Measurements from ENCODE around the gene WIPF3.

Gene WIPF3, protein sequence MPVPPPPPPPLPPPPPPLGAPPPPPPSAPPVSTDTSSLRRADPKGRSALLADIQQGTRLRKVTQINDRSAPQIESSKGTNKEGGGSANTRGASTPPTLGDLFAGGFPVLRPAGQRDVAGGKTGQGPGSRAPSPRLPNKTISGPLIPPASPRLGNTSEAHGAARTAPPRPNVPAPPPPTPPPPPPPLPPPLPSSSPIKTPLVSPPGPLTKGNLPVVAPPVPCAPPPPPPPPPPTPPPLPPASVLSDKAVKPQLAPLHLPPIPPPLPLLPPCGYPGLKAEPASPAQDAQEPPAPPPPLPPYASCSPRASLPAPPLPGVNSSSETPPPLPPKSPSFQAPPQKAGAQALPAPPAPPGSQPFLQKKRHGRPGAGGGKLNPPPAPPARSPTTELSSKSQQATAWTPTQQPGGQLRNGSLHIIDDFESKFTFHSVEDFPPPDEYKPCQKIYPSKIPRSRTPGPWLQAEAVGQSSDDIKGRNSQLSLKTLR

GRCh38 chr7:29806208-29806994 is at the start of gene WIPF3:
TSS of gene WIPF3 (plus strand) at chr7:29806508. CDS start at chr7:29834725, 28,217 bp downstream.
- no peak for DNase-seq

DNA sequence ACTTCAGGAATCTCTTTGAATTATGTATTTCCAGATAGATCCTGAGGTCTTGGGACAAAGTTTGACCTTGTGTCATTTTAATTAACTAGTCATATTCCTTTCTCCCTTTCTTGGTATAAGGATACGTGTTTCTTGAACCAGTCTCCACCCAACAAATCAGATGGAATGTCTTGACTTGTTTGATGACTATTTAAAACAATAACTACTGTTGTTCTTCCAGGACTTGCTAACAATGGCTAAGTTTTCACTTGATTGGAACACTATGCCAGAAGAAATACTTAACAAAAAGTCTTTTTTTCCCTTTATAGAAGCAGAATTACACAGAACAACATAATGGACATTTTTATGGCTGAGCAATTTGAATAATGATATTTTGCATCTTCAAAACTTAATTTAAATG is 43.0 kb upstream of the WIPF3 start:
- DNase-seq, result no peak

GRCh38 chr7:29764227-29764626 is 42.1 kb upstream of the WIPF3 start:
- no peak for DNase-seq

DNA sequence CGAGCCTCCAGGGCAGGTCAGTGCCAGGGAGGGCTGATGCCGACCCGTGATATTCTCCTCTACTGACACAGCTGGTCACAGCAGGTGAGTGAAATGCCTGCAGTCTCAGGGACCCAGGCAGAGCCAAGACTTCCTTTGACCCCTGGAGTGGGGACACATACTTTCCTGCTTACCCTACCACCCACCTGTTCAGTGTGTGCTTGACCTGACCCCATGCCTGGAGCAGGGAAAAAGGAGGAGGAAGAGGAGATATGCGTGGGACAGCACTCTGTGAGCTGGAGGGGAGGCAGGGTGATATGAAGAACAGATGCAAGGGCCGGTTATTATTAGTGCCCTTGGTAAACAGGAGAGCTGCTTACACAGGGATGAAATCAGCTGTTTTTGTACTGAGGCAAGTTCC is 40.8 kb upstream of the WIPF3 start:
- DNase-seq, result no peak

DNA sequence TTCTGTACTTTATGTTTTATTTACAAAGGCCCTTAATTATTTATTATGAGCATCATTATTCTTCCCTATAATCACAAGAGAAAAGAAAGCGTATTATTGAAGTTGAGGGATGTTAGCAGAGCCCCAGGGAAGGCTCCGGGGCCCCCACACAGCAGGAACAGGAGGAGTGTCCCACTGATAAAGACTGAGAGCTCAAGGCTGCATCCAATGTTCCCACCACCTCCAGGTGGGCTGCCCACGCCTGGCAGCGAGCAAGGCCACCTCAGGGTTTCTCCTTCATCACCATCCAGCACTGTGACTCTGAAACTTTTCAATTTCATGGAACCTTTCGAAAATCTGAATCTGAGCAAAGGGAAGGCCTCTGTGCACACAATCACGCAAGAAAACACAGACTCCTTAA is 35.9 kb upstream of the WIPF3 start:
- DNase-seq, result no peak

DNA sequence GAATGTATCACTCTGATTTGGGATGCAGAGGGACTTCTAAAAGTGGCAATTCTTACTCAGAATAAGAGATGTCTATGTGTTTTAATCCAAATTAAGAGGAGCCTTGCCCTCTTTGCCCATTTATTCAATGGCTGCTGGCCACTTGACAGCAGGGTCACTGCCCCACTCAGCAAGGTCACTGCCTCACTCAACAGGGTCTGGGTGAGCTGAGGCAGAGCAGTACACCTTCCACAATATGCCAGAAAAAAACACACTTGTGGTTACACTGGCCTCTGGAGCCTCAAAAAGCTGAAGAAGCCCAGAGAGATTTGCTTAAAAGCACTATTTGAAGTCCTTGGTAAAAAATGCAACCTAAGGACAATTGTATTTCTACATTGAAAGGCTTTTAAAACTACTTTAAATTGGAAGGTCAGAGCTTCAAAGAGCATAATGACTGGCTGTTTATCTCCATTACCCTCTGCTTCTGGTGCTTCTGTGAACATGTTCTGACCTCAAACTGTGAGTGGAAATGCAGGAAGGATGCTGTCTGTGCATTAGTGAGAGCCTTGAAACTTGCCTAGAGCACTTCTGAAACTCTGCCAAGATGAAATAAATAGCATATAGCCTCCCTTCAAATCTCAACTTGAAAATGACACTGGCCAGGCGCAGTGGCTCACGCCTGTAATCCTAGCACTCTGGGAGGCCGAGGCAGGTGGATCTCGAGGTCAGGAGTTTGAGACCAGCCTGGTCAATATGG is 35.1 kb upstream of the WIPF3 start:
- no peak for DNase-seq

DNA sequence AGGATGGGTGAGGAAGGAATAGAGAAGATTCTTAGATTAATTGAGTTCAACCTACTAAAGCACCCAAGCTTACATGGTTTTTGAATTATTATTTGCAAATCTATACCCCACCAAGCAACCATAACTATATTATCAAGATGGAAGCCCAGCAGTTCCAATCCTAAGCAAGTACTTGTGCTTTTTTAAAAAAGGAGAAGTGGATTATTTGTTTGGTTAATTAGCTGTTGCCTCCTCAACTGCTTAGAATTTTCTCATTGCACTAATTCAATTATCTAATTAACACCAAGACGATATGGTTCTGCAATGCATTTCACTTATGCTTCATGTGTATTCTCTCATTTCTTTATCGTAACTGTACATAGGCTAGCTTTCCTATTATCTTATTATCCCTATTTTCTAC is 27.3 kb upstream of the WIPF3 start:
- DNase-seq, result no peak

DNA sequence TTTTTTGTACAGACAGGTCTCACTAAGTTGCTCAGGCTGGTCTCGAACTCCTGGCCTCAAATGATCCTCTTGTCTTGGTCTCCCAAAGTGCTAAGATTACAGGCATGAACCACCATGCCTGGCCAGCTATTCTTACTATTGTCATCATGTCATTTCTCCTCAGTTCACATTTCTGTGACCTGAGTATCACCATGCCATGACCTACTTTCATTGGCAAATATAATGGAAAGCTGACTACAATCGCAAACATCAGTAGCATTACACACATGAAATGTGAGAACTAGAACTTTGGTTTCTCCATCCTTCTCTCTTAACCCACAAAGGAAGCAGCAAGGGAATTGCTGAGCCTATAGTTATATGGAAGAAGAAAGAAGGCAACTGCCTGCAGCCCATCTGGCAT is 26.0 kb upstream of the WIPF3 start:
- DNase-seq, result no peak

DNA sequence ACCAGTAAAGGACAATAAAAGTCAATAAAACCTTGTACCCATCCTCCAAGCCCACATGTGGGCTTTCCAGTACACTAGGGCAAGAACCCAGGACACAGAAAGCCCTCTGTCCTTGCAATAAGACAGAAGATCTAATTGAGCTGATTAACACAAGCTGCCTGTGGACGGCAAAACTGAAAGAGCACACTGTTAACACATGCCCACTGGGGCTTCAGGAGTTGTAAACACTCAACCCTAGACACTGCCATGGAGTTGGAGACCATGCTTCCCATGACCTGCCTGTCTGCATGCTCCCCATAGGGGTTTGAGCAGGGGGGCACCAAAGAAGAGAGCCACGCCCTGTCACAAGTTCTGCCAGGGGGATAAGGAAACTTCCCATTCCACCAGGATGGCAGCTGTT is 22.6 kb upstream of the WIPF3 start:
- DNase-seq, result no peak

DNA sequence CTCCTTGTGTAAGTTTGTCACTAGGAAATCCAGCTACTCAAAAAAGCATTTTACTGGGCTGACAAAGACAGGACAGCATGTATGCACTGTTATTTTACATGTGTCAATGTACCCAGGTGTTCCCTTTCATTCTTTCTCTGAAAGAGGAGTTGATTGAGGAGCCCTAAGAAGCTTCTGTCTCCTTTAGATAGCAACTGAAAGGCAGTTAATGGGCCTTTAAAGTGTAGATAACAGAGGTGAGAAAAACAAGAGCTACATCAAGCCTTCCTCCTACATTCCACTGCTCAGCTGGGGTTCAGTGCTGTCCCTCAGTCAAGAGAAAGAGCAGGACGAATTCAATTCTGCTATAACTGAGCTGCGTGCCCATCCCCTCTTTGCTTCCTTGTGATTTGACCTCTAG is 12.8 kb upstream of the WIPF3 start:
- DNase-seq, result no peak

DNA sequence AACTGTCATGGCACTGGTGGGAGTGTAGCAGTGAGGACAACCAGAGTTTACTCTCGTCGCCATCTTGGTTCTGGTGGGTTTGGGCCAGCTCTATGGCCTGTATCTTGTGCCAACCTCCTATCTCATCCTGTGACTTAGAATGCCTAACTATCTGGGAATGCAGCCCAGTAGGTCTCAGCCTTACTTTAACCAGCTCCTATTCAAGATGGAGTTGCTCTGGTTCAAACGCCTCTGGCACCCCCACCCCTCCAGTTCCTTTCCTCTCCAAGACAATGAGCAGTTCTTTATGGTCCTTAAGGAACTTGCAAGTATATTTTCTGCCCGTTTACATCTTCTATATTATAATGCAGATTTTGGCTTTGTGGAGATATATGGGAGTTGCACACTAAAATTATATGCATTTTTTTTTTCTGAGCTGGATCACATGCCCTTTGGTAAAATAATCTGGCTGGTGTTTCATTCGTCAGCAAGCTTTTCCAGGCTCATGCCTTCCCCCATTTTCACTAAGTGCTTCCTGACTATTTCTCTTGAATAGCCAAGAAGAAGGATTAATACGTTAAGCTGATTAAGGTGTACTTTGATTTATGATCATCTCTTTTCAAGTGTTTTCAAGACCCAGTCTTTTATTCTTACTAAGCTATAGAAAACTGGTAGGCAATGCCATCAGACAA is 11.2 kb upstream of the WIPF3 start:
- DNase-seq, result no peak

DNA sequence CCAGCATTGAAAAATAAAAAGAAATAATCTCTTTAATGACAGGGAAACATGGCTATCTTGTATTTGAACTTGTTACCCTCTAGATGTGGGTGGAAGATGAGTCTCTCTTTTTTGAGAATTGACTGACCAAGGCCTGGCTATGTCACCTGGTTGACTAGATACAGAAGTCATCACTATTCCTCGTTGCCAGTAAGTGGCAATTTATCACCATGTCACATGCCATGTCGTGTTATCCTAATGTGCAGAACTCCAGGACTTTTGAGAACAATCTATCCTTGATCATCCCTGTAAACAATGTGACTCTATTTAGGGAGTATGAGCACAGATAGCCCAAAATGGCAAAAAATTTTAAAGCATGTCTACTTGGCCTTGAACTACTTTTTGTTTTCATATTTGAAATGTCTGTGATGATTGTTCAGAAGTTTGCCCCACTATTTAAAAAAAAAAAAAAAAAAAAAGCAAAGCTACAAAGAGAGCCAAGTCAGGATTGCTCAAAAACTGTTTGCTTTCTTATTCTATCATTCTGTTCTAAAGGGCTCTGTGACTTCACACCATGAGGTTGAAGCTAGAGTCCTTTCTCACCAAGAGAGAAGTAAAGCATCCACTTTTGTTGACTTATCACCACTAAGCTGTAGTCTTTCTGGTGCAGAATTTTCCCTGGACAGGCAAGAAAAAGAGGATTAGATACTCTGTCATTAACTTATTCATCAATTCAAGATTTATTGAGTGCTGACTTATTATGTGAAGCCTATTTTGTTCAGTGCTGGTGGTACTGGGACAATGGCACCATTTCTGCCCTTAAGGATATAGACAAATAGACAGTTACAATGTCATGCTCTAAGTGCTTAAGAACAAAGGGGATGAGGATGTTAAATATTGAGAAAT is 10.4 kb upstream of the WIPF3 start:
- DNase-seq, result no peak

DNA sequence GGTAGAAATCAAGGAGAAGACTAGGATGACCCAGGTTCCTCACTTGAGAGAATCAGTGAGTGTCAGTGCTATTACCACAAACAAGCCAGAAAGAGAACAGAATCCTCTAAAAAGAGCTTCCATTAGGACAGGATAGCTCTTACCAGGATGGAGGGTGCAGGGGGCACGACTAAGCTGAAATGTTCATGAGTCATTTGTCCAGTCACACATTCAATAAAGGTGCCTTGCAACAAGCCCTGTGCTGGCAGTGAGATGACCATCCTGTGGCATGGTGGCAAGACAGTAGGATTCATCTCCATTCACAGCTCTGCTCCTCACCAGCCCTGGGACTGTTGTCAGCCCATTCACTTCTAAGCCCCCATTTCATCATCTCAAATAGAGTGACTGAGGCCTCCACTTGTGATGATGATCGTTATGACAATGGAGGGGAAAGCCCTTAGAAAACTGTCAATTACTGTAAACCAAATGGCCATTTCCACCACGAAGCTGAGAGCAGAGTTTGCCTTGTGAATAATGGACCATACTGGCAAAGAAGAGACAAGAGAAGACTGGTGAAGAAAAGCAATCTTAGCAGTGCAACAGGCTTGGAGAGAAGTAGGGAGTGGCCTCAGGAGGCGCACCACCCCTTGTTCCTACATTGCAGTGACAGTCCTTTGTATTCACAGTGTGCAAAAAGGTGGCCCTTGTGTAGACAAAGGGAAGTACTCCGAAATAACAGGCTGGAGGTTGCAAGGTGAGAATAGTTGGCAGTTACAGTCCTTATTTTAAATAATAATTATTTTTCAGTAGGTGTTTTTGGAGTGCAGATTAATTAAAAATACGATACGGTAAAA is 9.0 kb upstream of the WIPF3 start:
- DNase-seq, result no peak

- no peak for DNase-seq
These were observed 7.9 kb upstream of the WIPF3 start for GRCh38 chr7:29798422-29798821.

- no peak for DNase-seq
These were observed 4.4 kb upstream of the WIPF3 start for GRCh38 chr7:29801929-29802328.

GRCh38 chr7:29805031-29805430 is 1.3 kb upstream of the WIPF3 start:
- DNase-seq, result no peak

- DNase-seq, result no peak
These were observed 461 bp upstream of the WIPF3 start for GRCh38 chr7:29805886-29806207.

DNA sequence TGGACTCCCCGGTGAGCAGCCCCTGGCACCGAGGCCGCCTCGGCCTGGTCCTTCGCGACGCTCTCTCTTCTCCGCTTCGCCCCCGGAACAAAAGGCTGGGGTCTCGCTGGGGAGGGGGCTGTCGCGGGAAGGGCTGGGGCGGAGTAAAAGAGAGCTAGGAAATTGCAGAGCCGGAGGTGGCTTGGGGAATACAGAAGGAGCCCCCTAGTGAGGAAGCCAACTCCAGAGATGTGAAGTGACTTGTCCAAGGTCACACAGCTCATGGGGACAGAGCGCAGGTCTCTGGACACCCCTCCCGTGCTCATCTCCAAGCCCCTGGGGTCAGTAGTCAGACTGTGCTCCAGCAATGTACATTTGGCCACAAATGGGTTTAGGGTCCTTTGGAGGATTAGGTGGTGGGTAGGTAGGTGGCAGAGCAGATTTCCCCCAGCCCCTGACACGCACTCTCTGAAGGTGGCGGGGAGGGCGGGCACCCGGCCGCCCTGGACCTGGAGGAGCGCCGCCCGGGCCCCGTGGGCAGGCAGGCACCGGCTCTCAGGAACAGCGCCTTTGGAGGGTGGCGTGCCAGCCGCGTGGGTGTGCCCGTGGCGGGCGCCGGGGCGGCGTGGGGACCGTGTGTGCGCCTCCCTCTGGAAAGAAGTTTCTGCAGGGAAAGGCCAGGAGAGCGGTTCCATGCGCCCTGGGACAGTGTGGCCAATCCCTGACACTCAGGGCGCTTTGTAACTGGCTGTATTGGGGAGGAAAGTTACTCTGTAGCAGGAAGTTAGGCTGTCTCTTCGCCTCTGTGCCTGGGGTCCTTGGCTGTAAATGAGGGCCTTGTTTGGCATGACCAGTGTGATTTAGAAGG is 910 bp downstream of the WIPF3 start:
- DNase-seq, result no peak

DNA sequence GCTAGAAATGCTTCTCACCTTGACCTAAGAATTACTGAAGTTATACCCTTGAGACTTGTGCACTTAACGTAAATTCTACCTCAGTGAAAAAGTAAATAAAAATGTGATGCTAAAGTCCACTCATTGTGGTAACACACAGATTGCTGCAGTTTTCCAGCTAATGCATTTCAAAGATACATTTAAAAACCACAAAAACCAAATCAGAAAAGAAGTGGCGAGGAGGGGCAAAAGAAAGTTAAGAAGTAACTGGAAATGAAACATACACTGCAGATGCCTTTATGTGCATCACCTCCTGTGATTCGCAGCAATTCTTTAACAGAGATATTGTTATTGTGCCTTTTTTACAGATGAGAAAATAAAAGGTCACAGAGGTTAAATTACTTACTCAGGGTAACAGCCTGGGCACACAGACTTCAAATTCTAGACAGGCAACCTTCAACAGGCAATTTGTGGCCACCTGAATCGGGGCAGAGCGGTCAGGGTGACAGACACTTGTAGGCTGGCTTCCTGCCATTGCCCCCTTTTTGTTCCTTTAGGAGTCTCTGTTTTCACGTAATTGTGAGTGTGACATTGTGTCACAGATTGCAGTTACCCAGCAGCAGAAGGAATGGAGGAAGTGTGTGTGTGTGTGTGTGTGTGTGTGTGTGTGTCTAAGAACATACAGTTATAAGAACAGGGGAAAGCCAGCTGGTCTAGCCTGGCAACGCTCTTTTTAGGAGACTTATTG is 1.9 kb downstream of the WIPF3 start:
- DNase-seq, result no peak

Data from T1000 (cell line).